Natural killer cell (primary cell): ENCODE results near the gene RTF2. TPM values are rescaled to one million over a fixed set of nuclear protein-coding genes. Genes with fewer than 3 reads are reported as not detected.

Source experiments
- ATAC-seq, 3 donors: fragments of 150-1000 bp in 2 of 3; fragments of 200-7000 bp in 1 of 3; cut with Tn5 transposase; 1 replicate in 1 of 3; 2 replicates in 2 of 3; pipeline ENCODE4 v1.10.0; 2021; ENCODE audit warnings: mild to moderate bottlenecking in 2 of 3, moderate library complexity in 2 of 3
- DNase-seq, 2 donors: peaks; one replicate each; pipeline versions ENCODE4 v3.0.0 to v3.0.0-alpha.2; 2013 to 2021; ENCODE audit warnings: mixed read lengths in 1 of 2
- H3K27ac ChIP-seq: one replicate; pipeline ENCODE4 v1.5.1; 2013; ENCODE audit warnings: mild to moderate bottlenecking, low read length
- H3K27me3 ChIP-seq: one replicate; pipeline ENCODE4 v1.6.1; 2013; ENCODE audit warnings: low read length; ENCODE audit not compliant: control insufficient read depth, insufficient read depth
- H3K36me3 ChIP-seq: one replicate; pipeline ENCODE4 v1.6.1; 2013; ENCODE audit warnings: low read length; ENCODE audit not compliant: control insufficient read depth, insufficient read depth
- H3K4me1 ChIP-seq: one replicate; pipeline ENCODE4 v1.6.1; 2013; ENCODE audit warnings: low read length; ENCODE audit not compliant: control insufficient read depth, insufficient read depth
- H3K4me3 ChIP-seq: one replicate; pipeline ENCODE4 v1.5.1; 2013; ENCODE audit warnings: low read length
- H3K9me3 ChIP-seq: one replicate; pipeline ENCODE4 v1.6.1; 2013; ENCODE audit warnings: low read length; ENCODE audit not compliant: control insufficient read depth, insufficient read depth
- H3K27ac Mint-ChIP-seq, 2 donors: one replicate each; pipeline ENCODE4 v1.8.0; 2022; ENCODE audit warnings: mild to moderate bottlenecking in 2 of 2, mixed read lengths in 2 of 2, moderate library complexity in 1 of 2
- H3K27me3 Mint-ChIP-seq, 2 donors: one replicate each; pipeline ENCODE4 v1.8.0; 2022; ENCODE audit warnings: low read depth in 2 of 2, mixed read lengths in 2 of 2
- H3K36me3 Mint-ChIP-seq: one replicate; pipeline ENCODE4 v1.8.0; 2022; ENCODE audit warnings: mixed read lengths
- H3K4me1 Mint-ChIP-seq, 2 donors: one replicate each; pipeline ENCODE4 v1.8.0; 2022; ENCODE audit warnings: mixed read lengths in 2 of 2
- H3K4me3 Mint-ChIP-seq: one replicate; pipeline ENCODE4 v1.8.0; 2022; ENCODE audit warnings: mild to moderate bottlenecking, moderate library complexity, mixed read lengths
- H3K9me3 Mint-ChIP-seq, 2 donors: one replicate each; pipeline ENCODE4 v1.8.0; 2022; ENCODE audit warnings: mixed read lengths in 2 of 2
- WGBS: methylation state at CpG from one replicate; pipeline ENCODE4 v1.1.7; 2013; ENCODE audit warnings: missing lambda C conversion rate; ENCODE audit not compliant: insufficient coverage; 5-methylcytosine and 5-hydroxymethylcytosine counted together
- intact Hi-C: fragments of 100-400 bp; cut with micrococcal nuclease; formaldehyde crosslinking; loops from one replicate; pipeline ENCODE4 v1.14.2; 2022
- total RNA-seq, 4 donors: library from RNA; stranded (reverse); fragments of 120-200 nt in 1 of 4; gene quantifications; one replicate each; pipeline versions ENCODE4 v1.2.3 to v1.2.4, GENCODE V29; 2013 to 2022
- TF ChIP-seq, protein P1 (sequence below): fragments of 200-600 bp; IDR thresholded peaks from one replicate; pipeline ENCODE4 v1.8.0; 2022; ENCODE audit warnings: antibody characterized with exemption

RTF2 gene
- total RNA-seq, 3 donors from 2014 or later (not counting 1 experiment from before 2014, with no cell fraction given): 81.5 to 89.1 (median 83.4) TPM

DNA sequence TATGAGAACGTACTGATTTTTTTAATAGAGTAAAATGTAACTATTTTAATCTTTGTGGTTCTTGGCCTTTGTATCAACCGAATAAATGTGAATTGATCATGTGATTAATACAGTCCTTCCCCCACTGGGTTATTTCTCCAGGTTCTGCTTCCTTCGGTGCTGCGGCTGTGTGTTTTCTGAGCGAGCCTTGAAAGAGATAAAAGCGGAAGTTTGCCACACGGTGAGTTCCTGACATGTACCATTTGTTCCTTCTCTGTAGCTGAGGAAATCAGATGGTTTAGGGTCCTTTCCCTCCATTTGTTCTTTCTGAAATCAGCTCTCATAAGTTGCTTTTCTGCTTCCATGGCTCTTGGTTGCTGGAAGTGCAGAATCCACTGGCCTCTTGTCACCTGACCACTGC is 15.5 kb downstream of the RTF2 start:
- ATAC-seq: peak in 1 of 3 donors; percentile 35
- H3K27ac Mint-ChIP-seq: peak overlapping the region; percentile 53 to 81
- WGBS: 25% methylated on average over 6 of the region's 7 CpGs
- no peaks in the 10 kb centered on the region for H3K27me3 Mint-ChIP-seq
- H3K36me3 ChIP-seq: peaks cover 74% of the 10 kb centered on the region
- H3K4me3 ChIP-seq: no peak overlapping the region
- DNase-seq: peak in 1 of 2 donors; percentile 49
- no peaks in the 10 kb centered on the region for H3K9me3 Mint-ChIP-seq
- peaks cover 5% of the 10 kb centered on the region for H3K4me1 ChIP-seq
- intact Hi-C loops: no loop called here
- H3K9me3 ChIP-seq: no peaks in the 10 kb centered on the region
- H3K36me3 Mint-ChIP-seq: peaks cover 34% of the 10 kb centered on the region
- H3K27ac ChIP-seq: no peak overlapping the region
- no peaks in the 10 kb centered on the region for H3K27me3 ChIP-seq
- no peak overlapping the region for H3K4me3 Mint-ChIP-seq
- peaks cover 22 to 57% of the 10 kb centered on the region in 2 donors for H3K4me1 Mint-ChIP-seq
- TF ChIP-seq, protein P1, sequence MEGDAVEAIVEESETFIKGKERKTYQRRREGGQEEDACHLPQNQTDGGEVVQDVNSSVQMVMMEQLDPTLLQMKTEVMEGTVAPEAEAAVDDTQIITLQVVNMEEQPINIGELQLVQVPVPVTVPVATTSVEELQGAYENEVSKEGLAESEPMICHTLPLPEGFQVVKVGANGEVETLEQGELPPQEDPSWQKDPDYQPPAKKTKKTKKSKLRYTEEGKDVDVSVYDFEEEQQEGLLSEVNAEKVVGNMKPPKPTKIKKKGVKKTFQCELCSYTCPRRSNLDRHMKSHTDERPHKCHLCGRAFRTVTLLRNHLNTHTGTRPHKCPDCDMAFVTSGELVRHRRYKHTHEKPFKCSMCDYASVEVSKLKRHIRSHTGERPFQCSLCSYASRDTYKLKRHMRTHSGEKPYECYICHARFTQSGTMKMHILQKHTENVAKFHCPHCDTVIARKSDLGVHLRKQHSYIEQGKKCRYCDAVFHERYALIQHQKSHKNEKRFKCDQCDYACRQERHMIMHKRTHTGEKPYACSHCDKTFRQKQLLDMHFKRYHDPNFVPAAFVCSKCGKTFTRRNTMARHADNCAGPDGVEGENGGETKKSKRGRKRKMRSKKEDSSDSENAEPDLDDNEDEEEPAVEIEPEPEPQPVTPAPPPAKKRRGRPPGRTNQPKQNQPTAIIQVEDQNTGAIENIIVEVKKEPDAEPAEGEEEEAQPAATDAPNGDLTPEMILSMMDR: no peak

DNA sequence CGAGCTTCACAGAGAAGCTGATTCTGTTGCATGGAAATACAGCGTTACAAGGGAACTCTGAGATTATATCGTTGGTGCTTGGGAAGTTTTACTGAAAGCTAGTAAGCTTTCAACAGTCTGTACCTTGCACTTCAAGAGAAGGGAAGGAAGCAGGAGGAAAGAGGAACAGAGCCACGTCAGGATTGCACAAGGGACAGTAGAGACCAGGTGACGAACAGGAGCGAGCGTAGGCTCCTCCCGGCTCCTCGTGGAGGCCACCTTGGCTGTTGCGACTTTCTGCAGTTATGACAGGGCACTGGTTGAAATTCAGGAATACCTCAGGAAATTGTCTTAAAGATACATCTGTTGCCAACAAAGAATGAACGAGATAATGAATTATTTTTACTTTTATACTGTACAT is 18.8 kb downstream of the RTF2 start:
- H3K27ac ChIP-seq: no peak overlapping the region
- peaks cover 22% of the 10 kb centered on the region for H3K36me3 Mint-ChIP-seq
- no peaks in the 10 kb centered on the region for H3K27me3 Mint-ChIP-seq
- H3K27ac Mint-ChIP-seq: peak overlapping the region; percentile 6 to 59
- H3K9me3 Mint-ChIP-seq: no peaks in the 10 kb centered on the region
- H3K36me3 ChIP-seq: peaks cover 71% of the 10 kb centered on the region
- TF ChIP-seq, protein P1: no peak
- peak in 1 of 3 donors; percentile 68 for ATAC-seq
- no peaks in the 10 kb centered on the region for H3K27me3 ChIP-seq
- intact Hi-C loops: no loop called here
- no peak for DNase-seq
- no peak overlapping the region for H3K4me3 Mint-ChIP-seq
- H3K4me1 ChIP-seq: peaks cover 5% of the 10 kb centered on the region
- H3K4me1 Mint-ChIP-seq: peaks cover 22 to 56% of the 10 kb centered on the region in 2 donors
- WGBS: 84% methylated on average over 11 of the region's 11 CpGs
- no peak overlapping the region for H3K4me3 ChIP-seq
- no peaks in the 10 kb centered on the region for H3K9me3 ChIP-seq

GRCh38 chr20:56488566-56488965 is 20.1 kb downstream of the RTF2 start:
- H3K27ac Mint-ChIP-seq: peak overlapping the region in 1 of 2 donors; percentile 10

More at GRCh38 chr20:56488566-56488965, 20.1 kb downstream of the RTF2 start:
- ATAC-seq (no peak), DNase-seq (no peak)
- Histone ChIP-seq H3K9me3 (no peaks in the 10 kb centered on the region), H3K4me3 (no peak overlapping the region), H3K36me3 (peaks cover 65% of the 10 kb centered on the region), H3K27me3 (no peaks in the 10 kb centered on the region), H3K27ac (no peak overlapping the region), H3K4me1 (peaks cover 5% of the 10 kb centered on the region)
- Mint-ChIP-seq H3K27me3 (no peaks in the 10 kb centered on the region), H3K9me3 (no peaks in the 10 kb centered on the region), H3K36me3 (peaks cover 14% of the 10 kb centered on the region), H3K4me3 (no peak overlapping the region), H3K4me1 (peaks cover 15 to 52% of the 10 kb centered on the region in 2 donors)
- TF ChIP-seq, protein P1: no peak
- 94% methylated on average over 5 of the region's 5 CpGs for whole genome bisulfite sequencing
- intact Hi-C loops: no loop called here
